HepG2 (cell line): Measurements from ENCODE around the gene MPST. TPM values are rescaled to one million over a fixed set of nuclear protein-coding genes. Genes with fewer than 3 reads are reported as not detected.

Source experiments
- HOXA5 ChIP-seq: sonication (generic); formaldehyde crosslinking; IDR thresholded peaks from 2 replicates; pipeline ENCODE4 v1.4.0; 2020; ENCODE audit warnings: missing genetic modification reagents
- IRX3 ChIP-seq: sonication (generic); formaldehyde crosslinking; IDR thresholded peaks from 2 replicates; pipeline ENCODE4 v1.8.1; 2023; ENCODE audit warnings: mild to moderate bottlenecking, low read depth, missing genetic modification reagents, borderline replicate concordance
- KLF11 ChIP-seq: IDR thresholded peaks from 2 replicates; pipeline ENCODE4 v1.6.1; 2016; ENCODE audit warnings: missing compliant biosample characterization
- MEF2D ChIP-seq: sonication (generic); formaldehyde crosslinking; IDR thresholded peaks from 2 replicates; pipeline ENCODE4 v1.5.1; 2020; ENCODE audit warnings: mild to moderate bottlenecking, missing genetic modification reagents
- MYNN ChIP-seq: sonication (generic); formaldehyde crosslinking; IDR thresholded peaks from 2 replicates; pipeline ENCODE4 v1.4.0; 2020; ENCODE audit warnings: mild to moderate bottlenecking, low read depth, missing genetic modification reagents
- POLR2AphosphoS5 ChIP-seq: IDR thresholded peaks from 2 replicates; pipeline ENCODE4 v1.6.1; 2012; ENCODE audit warnings: low read depth, low read length
- TAF15 ChIP-seq: fragments of 200-400 bp; formaldehyde crosslinking; IDR thresholded peaks from one replicate; pipeline ENCODE4 v1.6.1; 2018; ENCODE audit warnings: mild to moderate bottlenecking, low read depth, low read length; ENCODE audit not compliant: poor library complexity, severe bottlenecking
- TARDBP ChIP-seq: sonication (generic); formaldehyde crosslinking; IDR thresholded peaks from 2 replicates; pipeline ENCODE4 v1.8.0; 2022; ENCODE audit warnings: mild to moderate bottlenecking, missing genetic modification reagents
- U2AF1 ChIP-seq: fragments of 200-400 bp; formaldehyde crosslinking; optimal IDR thresholded peaks from 2 replicates; pipeline ENCODE3; 2017; ENCODE audit warnings: mild to moderate bottlenecking, low read depth, low read length
- ZMYM3 ChIP-seq: sonication (generic); formaldehyde crosslinking; IDR thresholded peaks from 2 replicates; pipeline ENCODE4 v1.5.1; 2020; ENCODE audit warnings: mild to moderate bottlenecking, missing genetic modification reagents
- ZNF234 ChIP-seq: sonication (generic); formaldehyde crosslinking; conservative IDR thresholded peaks from 2 replicates; pipeline ENCODE4 v1.5.1; 2020; ENCODE audit warnings: mild to moderate bottlenecking, missing genetic modification reagents
- ZNF292 ChIP-seq: sonication (generic); formaldehyde crosslinking; IDR thresholded peaks from 2 replicates; pipeline ENCODE4 v1.8.1; 2022; ENCODE audit warnings: mild to moderate bottlenecking, low read depth, missing genetic modification reagents, borderline replicate concordance
- ZNF367 ChIP-seq: sonication (generic); formaldehyde crosslinking; IDR thresholded peaks from 2 replicates; pipeline ENCODE4 v1.4.0; 2020; ENCODE audit warnings: missing genetic modification reagents, borderline replicate concordance
- polyA plus RNA-seq, 8 experiments: library from polyadenylated mRNA; depleted of rRNA in 3 of 8; stranded (reverse) in 7 of 8; unstranded in 1 of 8; fragments of >200 nt; fragmentation: Illumina TruSeq in 4 of 8; extraction: Trizol in 4 of 8; gene quantifications; 2 replicates each; pipeline versions ENCODE4 v1.2.1 to v1.2.3, GENCODE V29; 2011 to 2016; ENCODE audit warnings: low read depth in 4 of 8, missing spikeins in 1 of 8, mixed read lengths in 1 of 8; ENCODE audit not compliant: insufficient read depth in 1 of 8
- total RNA-seq, 5 experiments: library from RNA; depleted of rRNA; stranded (reverse); fragments of >200 nt; fragmentation: Illumina TruSeq; extraction: Trizol; gene quantifications; 2 replicates each; pipeline ENCODE4 v1.2.3, GENCODE V29; 2016; ENCODE audit warnings: low read depth in 1 of 5
- TF ChIP-seq, protein P1 (sequence below): IDR thresholded peaks from 2 replicates; pipeline ENCODE4 v1.6.1; 2016; ENCODE audit warnings: missing biosample characterization, missing genetic modification reagents, low read depth
- TF ChIP-seq, protein P2 (sequence below): IDR thresholded peaks from 2 replicates; pipeline ENCODE4 v1.6.1; 2016; ENCODE audit warnings: mild to moderate bottlenecking, missing biosample characterization, missing genetic modification reagents
- TF ChIP-seq, protein P3 (sequence below): sonication (generic); formaldehyde crosslinking; IDR thresholded peaks from 2 replicates; pipeline ENCODE4 v1.4.0; 2020; ENCODE audit warnings: mild to moderate bottlenecking, missing genetic modification reagents
- TF ChIP-seq, protein P4 (sequence below): sonication (generic); formaldehyde crosslinking; IDR thresholded peaks from 2 replicates; pipeline ENCODE4 v1.4.0; 2020; ENCODE audit warnings: mild to moderate bottlenecking, missing genetic modification reagents
- TF ChIP-seq, protein P5 (sequence below), 2 experiments: fragments of 450-650 bp in 1 of 2; sonication (generic) in 1 of 2; formaldehyde crosslinking in 1 of 2; IDR thresholded peaks; 2 replicates each; pipeline versions ENCODE4 v1.6.1 to v1.8.0; 2016 to 2022; ENCODE audit warnings: antibody characterized with exemption in 1 of 2, mild to moderate bottlenecking in 1 of 2, missing genetic modification reagents in 1 of 2

MPST gene
- total and polyA plus RNA-seq, 2 of the 13 experiments (the other 11 are each of a cell fraction or from before 2014, with no cell fraction given), result 133 to 141 TPM

DNA sequence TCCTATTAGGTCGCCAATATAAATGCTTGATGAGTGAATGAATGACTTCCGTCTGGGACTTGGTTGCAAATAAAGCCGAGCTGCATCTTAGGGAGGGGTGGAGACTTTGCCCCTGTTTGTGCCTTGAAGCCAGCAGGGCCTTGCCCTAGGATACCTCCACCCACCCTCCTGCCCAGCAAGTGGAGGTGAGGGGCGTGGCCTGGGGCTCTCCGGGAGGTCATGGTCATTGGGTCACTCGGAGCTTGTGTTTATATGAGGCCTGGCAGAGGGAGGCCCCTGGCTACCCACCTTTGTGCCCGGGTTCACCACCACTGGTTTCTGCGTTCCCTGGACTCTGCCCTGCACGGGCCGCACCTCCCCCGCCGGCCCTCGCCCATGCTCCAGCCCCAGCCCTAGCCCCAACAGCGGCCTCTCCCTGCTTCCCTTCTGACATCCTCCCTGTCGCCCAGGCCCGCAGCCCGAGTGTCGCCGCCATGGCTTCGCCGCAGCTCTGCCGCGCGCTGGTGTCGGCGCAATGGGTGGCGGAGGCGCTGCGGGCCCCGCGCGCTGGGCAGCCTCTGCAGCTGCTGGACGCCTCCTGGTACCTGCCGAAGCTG, 4.3 kb downstream of the MPST start (continued):
- TF ChIP-seq, protein P1, sequence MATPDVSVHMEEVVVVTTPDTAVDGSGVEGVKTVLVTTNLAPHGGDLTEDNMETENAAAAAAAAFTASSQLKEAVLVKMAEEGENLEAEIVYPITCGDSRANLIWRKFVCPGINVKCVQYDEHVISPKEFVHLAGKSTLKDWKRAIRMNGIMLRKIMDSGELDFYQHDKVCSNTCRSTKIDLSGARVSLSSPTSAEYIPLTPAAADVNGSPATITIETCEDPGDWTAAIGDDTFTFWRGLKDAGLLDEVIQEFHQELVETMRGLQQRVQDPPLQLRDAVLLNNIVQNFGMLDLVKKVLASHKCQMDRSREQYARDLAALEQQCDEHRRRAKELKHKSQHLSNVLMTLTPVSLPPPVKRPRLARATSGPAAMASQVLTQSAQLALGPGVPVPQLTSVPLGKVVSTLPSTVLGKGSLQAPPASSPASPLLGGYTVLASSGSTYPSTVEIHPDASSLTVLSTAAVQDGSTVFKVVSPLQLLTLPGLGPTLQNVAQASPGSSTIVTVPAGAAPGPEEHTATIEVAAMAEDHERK (CRISPR knock-in tag), result no peak
- TF ChIP-seq, protein P2, sequence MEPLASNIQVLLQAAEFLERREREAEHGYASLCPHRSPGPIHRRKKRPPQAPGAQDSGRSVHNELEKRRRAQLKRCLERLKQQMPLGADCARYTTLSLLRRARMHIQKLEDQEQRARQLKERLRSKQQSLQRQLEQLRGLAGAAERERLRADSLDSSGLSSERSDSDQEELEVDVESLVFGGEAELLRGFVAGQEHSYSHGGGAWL (CRISPR knock-in tag), result no peak
- no peak for TF ChIP-seq IRX3 (CRISPR knock-in tag)
- TF ChIP-seq POLR2AphosphoS5, result peak; percentile 63
- TF ChIP-seq U2AF1, result peak; percentile 86
- TF ChIP-seq, protein P3, sequence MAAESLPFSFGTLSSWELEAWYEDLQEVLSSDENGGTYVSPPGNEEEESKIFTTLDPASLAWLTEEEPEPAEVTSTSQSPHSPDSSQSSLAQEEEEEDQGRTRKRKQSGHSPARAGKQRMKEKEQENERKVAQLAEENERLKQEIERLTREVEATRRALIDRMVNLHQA, result no peak
- TF ChIP-seq, protein P4, sequence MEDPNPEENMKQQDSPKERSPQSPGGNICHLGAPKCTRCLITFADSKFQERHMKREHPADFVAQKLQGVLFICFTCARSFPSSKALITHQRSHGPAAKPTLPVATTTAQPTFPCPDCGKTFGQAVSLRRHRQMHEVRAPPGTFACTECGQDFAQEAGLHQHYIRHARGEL (CRISPR knock-in tag), result 0 out of 2 replicates have a peak, but pooled peaks have one; percentile 9
- no peak for TF ChIP-seq MYNN (CRISPR knock-in tag)
- peak; percentile 85 for TF ChIP-seq TARDBP (CRISPR knock-in tag)
- peak; percentile 68 for TF ChIP-seq HOXA5 (CRISPR knock-in tag)
- peak; percentile 41; the same call in 1 of the 2 replicates for TF ChIP-seq ZNF292
- TF ChIP-seq ZMYM3 (CRISPR knock-in tag), result peak; percentile 67
- TF ChIP-seq, protein P5, sequence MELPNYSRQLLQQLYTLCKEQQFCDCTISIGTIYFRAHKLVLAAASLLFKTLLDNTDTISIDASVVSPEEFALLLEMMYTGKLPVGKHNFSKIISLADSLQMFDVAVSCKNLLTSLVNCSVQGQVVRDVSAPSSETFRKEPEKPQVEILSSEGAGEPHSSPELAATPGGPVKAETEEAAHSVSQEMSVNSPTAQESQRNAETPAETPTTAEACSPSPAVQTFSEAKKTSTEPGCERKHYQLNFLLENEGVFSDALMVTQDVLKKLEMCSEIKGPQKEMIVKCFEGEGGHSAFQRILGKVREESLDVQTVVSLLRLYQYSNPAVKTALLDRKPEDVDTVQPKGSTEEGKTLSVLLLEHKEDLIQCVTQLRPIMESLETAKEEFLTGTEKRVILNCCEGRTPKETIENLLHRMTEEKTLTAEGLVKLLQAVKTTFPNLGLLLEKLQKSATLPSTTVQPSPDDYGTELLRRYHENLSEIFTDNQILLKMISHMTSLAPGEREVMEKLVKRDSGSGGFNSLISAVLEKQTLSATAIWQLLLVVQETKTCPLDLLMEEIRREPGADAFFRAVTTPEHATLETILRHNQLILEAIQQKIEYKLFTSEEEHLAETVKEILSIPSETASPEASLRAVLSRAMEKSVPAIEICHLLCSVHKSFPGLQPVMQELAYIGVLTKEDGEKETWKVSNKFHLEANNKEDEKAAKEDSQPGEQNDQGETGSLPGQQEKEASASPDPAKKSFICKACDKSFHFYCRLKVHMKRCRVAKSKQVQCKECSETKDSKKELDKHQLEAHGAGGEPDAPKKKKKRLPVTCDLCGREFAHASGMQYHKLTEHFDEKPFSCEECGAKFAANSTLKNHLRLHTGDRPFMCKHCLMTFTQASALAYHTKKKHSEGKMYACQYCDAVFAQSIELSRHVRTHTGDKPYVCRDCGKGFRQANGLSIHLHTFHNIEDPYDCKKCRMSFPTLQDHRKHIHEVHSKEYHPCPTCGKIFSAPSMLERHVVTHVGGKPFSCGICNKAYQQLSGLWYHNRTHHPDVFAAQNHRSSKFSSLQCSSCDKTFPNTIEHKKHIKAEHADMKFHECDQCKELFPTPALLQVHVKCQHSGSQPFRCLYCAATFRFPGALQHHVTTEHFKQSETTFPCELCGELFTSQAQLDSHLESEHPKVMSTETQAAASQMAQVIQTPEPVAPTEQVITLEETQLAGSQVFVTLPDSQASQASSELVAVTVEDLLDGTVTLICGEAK (IDR thresholded peaks at IDR 0.05), result no peak
- TF ChIP-seq, protein P5 (CRISPR knock-in tag; IDR thresholded peaks at IDR 0.05), result peak; percentile 31; the same call in 1 of the 2 replicates
- TF ChIP-seq ZNF367 (CRISPR knock-in tag), result no peak
- peak; percentile 48 for TF ChIP-seq TAF15
- TF ChIP-seq MEF2D (CRISPR knock-in tag), result peak; percentile 60; the same call in 1 of the 2 replicates
- no peak for TF ChIP-seq ZNF234 (CRISPR knock-in tag)
- 0 out of 2 replicates have a peak, but pooled peaks have one; percentile 62 for TF ChIP-seq KLF11 (CRISPR knock-in tag)
